Panc1 (cell line): ENCODE measurements around the gene IGLL5. TPM values are rescaled to one million over a fixed set of nuclear protein-coding genes. Genes with fewer than 3 reads are reported as not detected.

ENCODE experiments used
- ATAC-seq: fragments of 200-7000 bp; cut with Tn5 transposase; 2 replicates; pipeline ENCODE4 v1.9.1; 2020; ENCODE audit warnings: mild to moderate bottlenecking, moderate library complexity
- BruUV-seq: library from RNA; stranded (reverse); fragments of 400-500 nt; replicated peaks from 2 replicates; lab custom pipeline; 2021; lab: Mats Ljungman, UMichigan
- CTCF ChIA-PET: fragments of 300-600 bp; sonication (Branson Sonifier 250); formaldehyde crosslinking; loops from one replicate; lab custom pipeline; 2022; ENCODE audit warnings: antibody characterized with exemption; lab: Charles Lee
- POLR2A ChIA-PET: fragments of 300-600 bp; sonication (Branson Sonifier 250); formaldehyde crosslinking; loops from one replicate; lab custom pipeline; 2022; ENCODE audit warnings: antibody characterized with exemption; lab: Charles Lee
- DNase-seq: peaks from one replicate; pipeline ENCODE4 v3.0.0-alpha.2; 2010; ENCODE audit warnings: low read depth, low spot score
- H3K27ac ChIP-seq: 2 replicates; pipeline ENCODE4 v1.5.1; 2011; ENCODE audit warnings: mild to moderate bottlenecking, low read length, inconsistent platforms
- H3K27me3 ChIP-seq: fragments of 200-500 bp; sonication (Bioruptor generic); 2 replicates; pipeline ENCODE4 v1.6.0; 2014; ENCODE audit warnings: low read length, inconsistent platforms; ENCODE audit not compliant: control insufficient read depth, insufficient read depth
- H3K36me3 ChIP-seq: fragments of 200-500 bp; sonication (Bioruptor generic); 2 replicates; pipeline ENCODE4 v1.5.1; 2014; ENCODE audit warnings: inconsistent platforms, mild to moderate bottlenecking, low read length, moderate library complexity; ENCODE audit not compliant: control insufficient read depth, insufficient read depth
- H3K4me1 ChIP-seq: 2 replicates; pipeline ENCODE4 v1.5.1; 2011; ENCODE audit warnings: inconsistent platforms, mild to moderate bottlenecking, low read length, moderate library complexity; ENCODE audit not compliant: control insufficient read depth, insufficient read depth
- H3K4me3 ChIP-seq, 2 experiments: 2 replicates each; pipeline ENCODE4 v1.5.1; 2011 to 2012; ENCODE audit warnings: low read depth in 2 of 2, low read length in 2 of 2, mild to moderate bottlenecking in 2 of 2, inconsistent platforms in 1 of 2, moderate library complexity in 1 of 2
- H3K9me3 ChIP-seq: fragments of 200-500 bp; sonication (Bioruptor generic); 2 replicates; pipeline ENCODE4 v1.5.1; 2014; ENCODE audit warnings: low read depth, mild to moderate bottlenecking, inconsistent platforms, low read length, moderate library complexity; ENCODE audit not compliant: control insufficient read depth, insufficient read depth
- POLR2AphosphoS5 ChIP-seq: IDR thresholded peaks from 2 replicates; pipeline ENCODE4 v1.6.1; 2012; ENCODE audit warnings: mild to moderate bottlenecking, low read depth, low read length, moderate library complexity
- SIN3A ChIP-seq: IDR thresholded peaks from 2 replicates; pipeline ENCODE4 v1.6.1; 2012; ENCODE audit warnings: low read depth, mild to moderate bottlenecking, low read length, moderate library complexity, borderline replicate concordance; ENCODE audit not compliant: insufficient read depth
- TCF7L2 ChIP-seq: IDR thresholded peaks from 2 replicates; pipeline ENCODE4 v1.6.1; 2011; ENCODE audit warnings: mild to moderate bottlenecking, low read depth, low read length, inconsistent platforms
- in situ Hi-C: cut with HindIII; loops from 2 replicates; pipeline ENCODE4 v1.10.0; 2016; ENCODE audit warnings: low sequenced_read_pairs, low pct_unique_long_range_greater_than_20kb
- intact Hi-C: fragments of 100-400 bp; cut with micrococcal nuclease; formaldehyde crosslinking; loops from one replicate; pipeline ENCODE4 v1.10.0; 2022; ENCODE audit not compliant: unreplicated experiment
- total RNA-seq: library from RNA; stranded (reverse); gene quantifications from one replicate; pipeline ENCODE4 v1.2.1, GENCODE V29; 2021; ENCODE audit not compliant: unreplicated experiment
- TF ChIP-seq, protein P1 (sequence below): fragments of 450-650 bp; IDR thresholded peaks from 2 replicates; pipeline ENCODE4 v1.5.1; 2017; ENCODE audit warnings: mild to moderate bottlenecking
- TF ChIP-seq, protein P2 (sequence below), 2 experiments: IDR thresholded peaks; 2 replicates each; pipeline ENCODE4 v1.6.1; 2011 to 2012; ENCODE audit warnings: low read depth in 2 of 2, control low read depth in 1 of 2, low read length in 1 of 2, mild to moderate bottlenecking in 1 of 2, moderate library complexity in 1 of 2; ENCODE audit not compliant: insufficient read depth in 1 of 2

Gene IGLL5
- total RNA-seq, 1 experiment from 2014 or later = not detected

DNA sequence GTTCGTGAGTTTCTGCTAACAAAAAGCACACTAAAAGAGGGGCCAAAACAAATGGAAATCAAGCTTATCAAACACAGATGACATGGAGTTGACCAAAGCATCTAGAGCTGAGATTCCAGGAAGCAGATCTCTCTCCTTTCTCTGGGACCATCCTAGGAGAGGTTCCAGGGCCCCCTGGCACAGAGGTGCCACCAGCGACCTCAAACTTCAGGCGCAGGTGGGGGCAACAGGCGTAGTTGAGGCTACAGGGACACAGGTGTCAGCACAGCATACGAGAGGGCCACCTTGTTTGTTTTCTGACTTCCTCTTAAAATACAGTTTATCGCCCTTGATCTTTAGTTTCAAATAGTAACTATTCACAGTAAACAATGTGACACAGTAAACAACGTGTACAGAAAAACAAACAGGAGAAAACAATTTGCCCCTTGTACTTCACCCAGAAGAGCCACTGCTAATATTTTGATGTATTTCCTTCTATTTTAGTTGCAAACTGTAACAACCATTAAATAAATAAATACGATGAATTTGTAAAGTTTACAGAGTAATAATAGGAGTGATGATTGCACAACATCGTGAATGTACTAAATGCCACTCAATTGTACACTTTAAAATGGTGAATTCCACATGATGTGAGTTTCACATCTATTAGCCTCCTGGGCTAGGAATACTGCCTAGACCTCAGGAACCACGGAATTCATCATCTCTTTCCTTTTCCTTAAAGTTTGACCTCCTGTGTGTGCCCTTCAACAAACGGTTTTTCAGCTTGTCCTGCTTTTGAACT, 52.2 kb downstream of the IGLL5 start:
- ATAC-seq = no peak
- in situ Hi-C loops = no loop called here

DNA sequence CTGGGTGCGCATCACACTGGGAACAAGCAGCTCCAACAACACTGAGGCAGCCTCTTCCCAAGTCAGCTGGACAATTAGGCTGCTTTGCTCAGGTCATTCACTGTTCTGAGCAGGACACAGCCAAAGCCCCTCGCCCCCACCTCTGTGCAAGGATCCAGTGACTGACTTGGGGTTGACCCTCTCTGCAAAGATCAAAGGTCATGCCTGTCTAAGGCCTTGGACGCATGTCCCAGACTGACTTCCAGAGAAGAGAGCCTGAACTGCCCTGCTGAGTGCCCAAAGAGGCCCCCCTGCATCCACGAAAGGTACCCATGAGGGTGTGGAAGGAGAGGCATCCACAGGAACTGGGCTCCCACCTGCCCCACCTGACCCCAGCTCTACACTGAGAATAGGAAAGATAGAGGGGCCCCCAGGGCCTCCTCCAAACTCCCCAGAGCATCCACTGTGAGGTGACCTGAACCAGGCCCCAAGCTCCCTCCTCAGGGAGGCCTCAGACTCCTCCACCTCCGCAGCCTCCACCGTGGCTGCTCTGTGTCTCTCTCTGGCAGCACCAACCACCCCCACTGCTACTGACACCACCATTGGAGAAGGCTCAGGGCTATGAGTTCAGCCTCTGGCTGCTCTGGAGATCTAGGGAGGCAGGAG, 53.5 kb downstream of the IGLL5 start:
- ATAC-seq (no peak), DNase-seq (no peak)
- POLR2A ChIA-PET = no interaction called here
- Histone ChIP-seq H3K27me3 (no peaks in the 10 kb centered on the region), H3K27ac (no peak overlapping the region), H3K4me3 (no peak overlapping the region), H3K9me3 (no peaks in the 10 kb centered on the region), H3K4me1 (no peaks in the 10 kb centered on the region), H3K36me3 (no peaks in the 10 kb centered on the region)
- TF ChIP-seq, protein P1, sequence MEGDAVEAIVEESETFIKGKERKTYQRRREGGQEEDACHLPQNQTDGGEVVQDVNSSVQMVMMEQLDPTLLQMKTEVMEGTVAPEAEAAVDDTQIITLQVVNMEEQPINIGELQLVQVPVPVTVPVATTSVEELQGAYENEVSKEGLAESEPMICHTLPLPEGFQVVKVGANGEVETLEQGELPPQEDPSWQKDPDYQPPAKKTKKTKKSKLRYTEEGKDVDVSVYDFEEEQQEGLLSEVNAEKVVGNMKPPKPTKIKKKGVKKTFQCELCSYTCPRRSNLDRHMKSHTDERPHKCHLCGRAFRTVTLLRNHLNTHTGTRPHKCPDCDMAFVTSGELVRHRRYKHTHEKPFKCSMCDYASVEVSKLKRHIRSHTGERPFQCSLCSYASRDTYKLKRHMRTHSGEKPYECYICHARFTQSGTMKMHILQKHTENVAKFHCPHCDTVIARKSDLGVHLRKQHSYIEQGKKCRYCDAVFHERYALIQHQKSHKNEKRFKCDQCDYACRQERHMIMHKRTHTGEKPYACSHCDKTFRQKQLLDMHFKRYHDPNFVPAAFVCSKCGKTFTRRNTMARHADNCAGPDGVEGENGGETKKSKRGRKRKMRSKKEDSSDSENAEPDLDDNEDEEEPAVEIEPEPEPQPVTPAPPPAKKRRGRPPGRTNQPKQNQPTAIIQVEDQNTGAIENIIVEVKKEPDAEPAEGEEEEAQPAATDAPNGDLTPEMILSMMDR = no peak
- TF ChIP-seq POLR2AphosphoS5 = no peak
- TF ChIP-seq TCF7L2 = no peak
- TF ChIP-seq, protein P2, sequence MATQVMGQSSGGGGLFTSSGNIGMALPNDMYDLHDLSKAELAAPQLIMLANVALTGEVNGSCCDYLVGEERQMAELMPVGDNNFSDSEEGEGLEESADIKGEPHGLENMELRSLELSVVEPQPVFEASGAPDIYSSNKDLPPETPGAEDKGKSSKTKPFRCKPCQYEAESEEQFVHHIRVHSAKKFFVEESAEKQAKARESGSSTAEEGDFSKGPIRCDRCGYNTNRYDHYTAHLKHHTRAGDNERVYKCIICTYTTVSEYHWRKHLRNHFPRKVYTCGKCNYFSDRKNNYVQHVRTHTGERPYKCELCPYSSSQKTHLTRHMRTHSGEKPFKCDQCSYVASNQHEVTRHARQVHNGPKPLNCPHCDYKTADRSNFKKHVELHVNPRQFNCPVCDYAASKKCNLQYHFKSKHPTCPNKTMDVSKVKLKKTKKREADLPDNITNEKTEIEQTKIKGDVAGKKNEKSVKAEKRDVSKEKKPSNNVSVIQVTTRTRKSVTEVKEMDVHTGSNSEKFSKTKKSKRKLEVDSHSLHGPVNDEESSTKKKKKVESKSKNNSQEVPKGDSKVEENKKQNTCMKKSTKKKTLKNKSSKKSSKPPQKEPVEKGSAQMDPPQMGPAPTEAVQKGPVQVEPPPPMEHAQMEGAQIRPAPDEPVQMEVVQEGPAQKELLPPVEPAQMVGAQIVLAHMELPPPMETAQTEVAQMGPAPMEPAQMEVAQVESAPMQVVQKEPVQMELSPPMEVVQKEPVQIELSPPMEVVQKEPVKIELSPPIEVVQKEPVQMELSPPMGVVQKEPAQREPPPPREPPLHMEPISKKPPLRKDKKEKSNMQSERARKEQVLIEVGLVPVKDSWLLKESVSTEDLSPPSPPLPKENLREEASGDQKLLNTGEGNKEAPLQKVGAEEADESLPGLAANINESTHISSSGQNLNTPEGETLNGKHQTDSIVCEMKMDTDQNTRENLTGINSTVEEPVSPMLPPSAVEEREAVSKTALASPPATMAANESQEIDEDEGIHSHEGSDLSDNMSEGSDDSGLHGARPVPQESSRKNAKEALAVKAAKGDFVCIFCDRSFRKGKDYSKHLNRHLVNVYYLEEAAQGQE (IDR thresholded peaks at IDR 0.05; ENCODE audit: insufficient read depth in 1 of 2, low read depth in 2 of 2, low read length in 1 of 2) = no peak
- TF ChIP-seq SIN3A = no peak
- CTCF ChIA-PET = no interaction called here
- in situ Hi-C loops = no loop called here
- intact Hi-C loops = no loop called here
- BruUV-seq = no TSS peak

More for the DNA sequence above, 52.2 kb downstream of the IGLL5 start:
- H3K27me3 ChIP-seq = no peaks in the 10 kb centered on the region
- POLR2A ChIA-PET = no interaction called here
- no TSS peak for BruUV-seq
- H3K27ac ChIP-seq = no peak overlapping the region
- no peak for TF ChIP-seq SIN3A
- TF ChIP-seq, protein P1 = no peak
- TF ChIP-seq, protein P2 (IDR thresholded peaks at IDR 0.05; ENCODE audit: insufficient read depth in 1 of 2, low read depth in 2 of 2, low read length in 1 of 2) = no peak
- TF ChIP-seq POLR2AphosphoS5 = no peak
- no peaks in the 10 kb centered on the region for H3K9me3 ChIP-seq
- intact Hi-C loops = no loop called here
- CTCF ChIA-PET = no interaction called here
- DNase-seq = no peak
- no peaks in the 10 kb centered on the region for H3K4me1 ChIP-seq
- H3K36me3 ChIP-seq = no peaks in the 10 kb centered on the region
- no peak overlapping the region for H3K4me3 ChIP-seq
